ENCODE results near the gene PFDN6.
A peak's percentile ranks its signal among the peaks of the same experiment; 100 is the strongest.

- TF ChIP-seq CTCF (IDR thresholded peaks at IDR 0.05) = peak; percentile 97 to 99 (median 98)
- TF ChIP-seq EP300 (IDR thresholded peaks at IDR 0.05) = no peak
- TF ChIP-seq POLR2A (IDR thresholded peaks at IDR 0.05) = no peak
Measured at GRCh38 chr6:33247977-33248642, 41.3 kb upstream of the PFDN6 start.
